ENCODE measurements around the gene CACNA1B. TPM values are rescaled to one million over a fixed set of nuclear protein-coding genes. Genes with fewer than 3 reads are reported as not detected.

The CACNA1B gene
- total and polyA plus RNA-seq, 2 donors from 2014 or later = 0.03 TPM; not detected in 1

DNA sequence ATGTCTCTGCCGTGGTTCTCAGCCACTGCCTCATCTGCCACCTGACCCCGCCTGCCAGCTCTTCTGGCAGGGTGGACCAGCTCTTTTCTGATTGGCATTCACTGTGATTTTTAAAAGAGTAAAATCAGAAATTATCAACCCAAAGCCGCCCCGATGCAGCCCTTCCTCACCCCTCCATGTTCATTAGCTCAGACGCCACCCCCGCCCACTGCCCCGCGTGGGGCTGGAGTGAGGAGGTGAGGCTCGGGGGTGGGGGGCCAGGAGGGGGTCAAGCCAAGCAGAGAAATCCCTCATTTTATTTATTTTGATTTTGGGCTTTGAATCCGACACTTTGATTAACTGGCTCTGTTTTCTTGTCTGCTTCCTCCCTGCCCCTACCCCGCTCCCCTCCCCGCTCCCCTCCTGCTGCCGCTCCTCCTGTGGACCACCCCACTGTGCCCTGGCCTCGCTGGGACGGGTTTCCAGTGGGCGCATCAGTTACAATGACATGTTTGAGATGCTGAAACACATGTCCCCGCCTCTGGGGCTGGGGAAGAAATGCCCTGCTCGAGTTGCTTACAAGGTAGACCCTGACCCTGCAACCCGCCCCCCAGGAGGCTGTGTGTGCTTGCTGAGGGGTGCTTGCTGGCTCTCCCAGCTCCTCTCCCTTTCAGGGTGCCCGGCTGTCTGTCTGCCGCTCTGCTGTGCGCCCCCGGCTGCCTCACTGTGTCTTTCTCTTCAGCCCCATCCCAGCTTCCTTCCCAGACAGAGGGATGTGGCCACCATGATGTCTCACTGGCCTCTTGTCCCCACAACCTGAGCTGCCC is 224.9 kb downstream of the CACNA1B start:
- FAIRE-seq = no peak
- no peaks in the 10 kb centered on the region for H3K36me3 ChIP-seq (ENCODE audit: control insufficient read depth in 2 of 3, insufficient read depth in 3 of 3, low read length in 3 of 3)
- no peak overlapping the region for H3K4me3 ChIP-seq (ENCODE audit: low read length in 3 of 3)
- no peak overlapping the region for H3K27ac ChIP-seq (ENCODE audit: low read depth in 2 of 2, low read length in 2 of 2)
- TF ChIP-seq, protein P1, sequence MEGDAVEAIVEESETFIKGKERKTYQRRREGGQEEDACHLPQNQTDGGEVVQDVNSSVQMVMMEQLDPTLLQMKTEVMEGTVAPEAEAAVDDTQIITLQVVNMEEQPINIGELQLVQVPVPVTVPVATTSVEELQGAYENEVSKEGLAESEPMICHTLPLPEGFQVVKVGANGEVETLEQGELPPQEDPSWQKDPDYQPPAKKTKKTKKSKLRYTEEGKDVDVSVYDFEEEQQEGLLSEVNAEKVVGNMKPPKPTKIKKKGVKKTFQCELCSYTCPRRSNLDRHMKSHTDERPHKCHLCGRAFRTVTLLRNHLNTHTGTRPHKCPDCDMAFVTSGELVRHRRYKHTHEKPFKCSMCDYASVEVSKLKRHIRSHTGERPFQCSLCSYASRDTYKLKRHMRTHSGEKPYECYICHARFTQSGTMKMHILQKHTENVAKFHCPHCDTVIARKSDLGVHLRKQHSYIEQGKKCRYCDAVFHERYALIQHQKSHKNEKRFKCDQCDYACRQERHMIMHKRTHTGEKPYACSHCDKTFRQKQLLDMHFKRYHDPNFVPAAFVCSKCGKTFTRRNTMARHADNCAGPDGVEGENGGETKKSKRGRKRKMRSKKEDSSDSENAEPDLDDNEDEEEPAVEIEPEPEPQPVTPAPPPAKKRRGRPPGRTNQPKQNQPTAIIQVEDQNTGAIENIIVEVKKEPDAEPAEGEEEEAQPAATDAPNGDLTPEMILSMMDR (IDR thresholded peaks at IDR 0.05; ENCODE audit: borderline replicate concordance, extremely low read depth, insufficient read depth) = no peak
- no peaks in the 10 kb centered on the region for H3K9me3 ChIP-seq (ENCODE audit: control insufficient read depth in 2 of 3, insufficient read depth in 1 of 3, low read length in 3 of 3)
- H3K9ac ChIP-seq (ENCODE audit: low read length in 3 of 3) = no peak overlapping the region
- peak in 3 of 5 donors; percentile 6 to 50 (median 20) for DNase-seq
- intact Hi-C loops (cut with DNase I) = no loop called here
- no peaks in the 10 kb centered on the region for H3K4me1 ChIP-seq (ENCODE audit: control insufficient read depth in 2 of 3, insufficient read depth in 2 of 3, low read depth in 1 of 3, low read length in 3 of 3)
- no peaks in the 10 kb centered on the region for H3K27me3 ChIP-seq (ENCODE audit: control insufficient read depth, insufficient read depth, low read length)

DNA sequence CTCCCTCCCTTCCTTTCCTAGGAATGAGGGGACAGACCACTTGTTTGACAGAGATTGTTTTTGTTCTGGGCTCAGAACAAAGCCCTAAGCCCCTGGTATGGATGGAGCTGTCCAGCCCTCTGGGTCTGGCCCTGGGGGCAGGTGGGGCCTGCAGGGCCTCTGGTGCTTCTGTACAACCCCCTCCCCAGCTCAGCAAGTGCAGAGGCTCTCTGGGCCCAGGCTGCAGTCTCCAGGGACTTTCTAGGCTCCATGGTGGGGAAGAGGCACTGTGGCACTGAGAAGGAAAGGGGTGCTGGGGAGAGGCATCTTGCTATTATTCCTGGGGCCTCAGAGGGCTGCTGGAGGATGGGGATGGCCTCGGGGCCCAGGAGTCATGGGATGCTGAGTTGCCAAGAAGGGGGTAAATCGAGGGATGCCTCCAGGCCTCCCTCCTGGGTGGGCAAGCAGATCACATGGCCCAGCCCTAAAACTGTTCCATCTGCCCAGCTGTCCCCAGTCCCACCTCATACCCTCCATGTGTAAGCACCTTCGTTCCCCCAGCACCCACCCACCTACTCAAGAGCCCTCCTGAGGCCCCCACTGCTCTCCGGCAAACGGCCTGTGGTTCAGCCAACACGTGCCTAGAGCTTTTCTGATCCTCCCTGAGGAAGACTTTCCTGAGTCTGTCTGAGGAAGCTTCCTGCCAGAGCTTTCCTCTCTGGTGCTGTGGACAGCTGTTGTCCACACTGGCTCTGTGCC is 225.7 kb downstream of the CACNA1B start:
- no peaks in the 10 kb centered on the region for H3K27me3 ChIP-seq (ENCODE audit: control insufficient read depth, insufficient read depth, low read length)
- TF ChIP-seq, protein P1 (IDR thresholded peaks at IDR 0.05; ENCODE audit: borderline replicate concordance, extremely low read depth, insufficient read depth) = no peak
- no peaks in the 10 kb centered on the region for H3K36me3 ChIP-seq (ENCODE audit: control insufficient read depth in 2 of 3, insufficient read depth in 3 of 3, low read length in 3 of 3)
- intact Hi-C loops (cut with DNase I) = no loop called here
- H3K9ac ChIP-seq (ENCODE audit: low read length in 3 of 3) = no peak overlapping the region
- H3K9me3 ChIP-seq (ENCODE audit: control insufficient read depth in 2 of 3, insufficient read depth in 1 of 3, low read length in 3 of 3) = no peaks in the 10 kb centered on the region
- no peak for FAIRE-seq
- peak in 3 of 5 donors; percentile 8 to 26 (median 17) for DNase-seq
- H3K27ac ChIP-seq (ENCODE audit: low read depth in 2 of 2, low read length in 2 of 2) = no peak overlapping the region
- H3K4me3 ChIP-seq (ENCODE audit: low read length in 3 of 3) = no peak overlapping the region
- H3K4me1 ChIP-seq (ENCODE audit: control insufficient read depth in 2 of 3, insufficient read depth in 2 of 3, low read depth in 1 of 3, low read length in 3 of 3) = no peaks in the 10 kb centered on the region

DNA sequence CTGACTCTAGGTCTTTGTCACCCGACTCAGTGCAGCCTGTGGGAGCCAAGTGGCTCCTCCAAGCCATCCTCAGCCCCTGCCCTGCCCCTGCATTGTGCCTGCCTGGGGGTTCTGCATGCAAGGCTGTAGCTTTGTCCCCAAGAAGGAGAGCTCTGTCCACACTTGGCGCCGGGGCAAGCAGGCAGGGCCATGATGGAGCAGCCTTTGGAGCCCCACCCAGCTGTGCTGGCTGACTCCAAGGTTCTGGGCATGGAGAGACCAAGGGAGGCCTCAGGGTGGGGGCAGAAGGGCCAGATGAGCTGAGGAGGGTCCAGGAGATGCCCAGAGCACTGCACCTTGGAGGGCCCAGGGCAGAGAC is 226.2 kb downstream of the CACNA1B start:
- Histone ChIP-seq H3K4me1 (ENCODE audit: control insufficient read depth in 2 of 3, insufficient read depth in 2 of 3, low read depth in 1 of 3, low read length in 3 of 3) (no peaks in the 10 kb centered on the region), H3K27ac (ENCODE audit: low read depth in 2 of 2, low read length in 2 of 2) (no peak overlapping the region), H3K36me3 (ENCODE audit: control insufficient read depth in 2 of 3, insufficient read depth in 3 of 3, low read length in 3 of 3) (no peaks in the 10 kb centered on the region), H3K9ac (ENCODE audit: low read length in 3 of 3) (no peak overlapping the region), H3K27me3 (ENCODE audit: control insufficient read depth, insufficient read depth, low read length) (no peaks in the 10 kb centered on the region), H3K9me3 (ENCODE audit: control insufficient read depth in 2 of 3, insufficient read depth in 1 of 3, low read length in 3 of 3) (no peaks in the 10 kb centered on the region), H3K4me3 (ENCODE audit: low read length in 3 of 3) (no peak overlapping the region)
- intact Hi-C loops (cut with DNase I) = no loop called here
- FAIRE-seq = no peak
- DNase-seq = peak in 2 of 5 donors; percentile 7 to 65
- TF ChIP-seq, protein P1 (IDR thresholded peaks at IDR 0.05; ENCODE audit: borderline replicate concordance, extremely low read depth, insufficient read depth) = no peak

Data from kidney (tissue), 14 donors.